Neural cell (in vitro differentiated cells): ENCODE data around the gene PDE8B. TPM values are rescaled to one million over a fixed set of nuclear protein-coding genes. Genes with fewer than 3 reads are reported as not detected.

ENCODE experiments used
- H2AFZ ChIP-seq: fragments of 200-600, 300-800 bp; sonication (generic), shearing (Covaris generic); 2 replicates; pipeline ENCODE4 v1.6.0; 2014; ENCODE audit warnings: low read depth, mild to moderate bottlenecking, antibody characterized with exemption, low read length, moderate library complexity
- H3F3A ChIP-seq: fragments of 200-600 bp; shearing (Covaris generic); 2 replicates; pipeline ENCODE4 v1.6.1; 2016; ENCODE audit warnings: mild to moderate bottlenecking, moderate library complexity, mixed read lengths, antibody characterized with exemption, low read length; ENCODE audit not compliant: insufficient read depth, poor library complexity, severe bottlenecking
- H3K27ac ChIP-seq: fragments of 200-600, 300-800 bp; sonication (generic), shearing (Covaris generic); 2 replicates; pipeline ENCODE4 v1.5.1; 2014; ENCODE audit warnings: mild to moderate bottlenecking, low read length, moderate library complexity
- H3K27me3 ChIP-seq: fragments of 300-800, 200-600 bp; sonication (generic), shearing (Covaris generic); 2 replicates; pipeline ENCODE4 v1.6.0; 2014; ENCODE audit warnings: mild to moderate bottlenecking, low read depth, low read length, moderate library complexity; ENCODE audit not compliant: insufficient read depth
- H3K36me3 ChIP-seq: fragments of 300-800, 200-600 bp; sonication (generic), shearing (Covaris generic); 2 replicates; pipeline ENCODE4 v1.5.1; 2014; ENCODE audit warnings: mild to moderate bottlenecking, antibody characterized with exemption, low read length, moderate library complexity; ENCODE audit not compliant: insufficient read depth
- H3K4me2 ChIP-seq: fragments of 300-800, 200-600 bp; sonication (generic), shearing (Covaris generic); 2 replicates; pipeline ENCODE4 v1.6.0; 2014; ENCODE audit warnings: mild to moderate bottlenecking, low read length
- H3K4me3 ChIP-seq: fragments of 300-800, 200-600 bp; sonication (generic), shearing (Covaris generic); 2 replicates; pipeline ENCODE4 v1.5.1; 2014; ENCODE audit warnings: mild to moderate bottlenecking, low read length, moderate library complexity
- H3K79me2 ChIP-seq: fragments of 200-600 bp; shearing (Covaris generic); replicated peaks from 2 replicates; pipeline ENCODE4 v1.6.0; 2014; ENCODE audit warnings: mild to moderate bottlenecking, low read length, moderate library complexity; ENCODE audit not compliant: insufficient read depth
- H3K9ac ChIP-seq: fragments of 300-800, 200-600 bp; sonication (generic), shearing (Covaris generic); 2 replicates; pipeline ENCODE4 v1.6.1; 2016; ENCODE audit warnings: mild to moderate bottlenecking, low read length, mixed read lengths
- H3K9me2 ChIP-seq: fragments of 200-600 bp; shearing (Covaris generic); 2 replicates; pipeline ENCODE4 v1.6.1; 2016; ENCODE audit warnings: mild to moderate bottlenecking, low read length, mixed read lengths; ENCODE audit not compliant: insufficient read depth
- H3K9me3 ChIP-seq: fragments of 200-600, 300-800 bp; sonication (generic), shearing (Covaris generic); 2 replicates; pipeline ENCODE4 v1.6.1; 2016; ENCODE audit warnings: mild to moderate bottlenecking, mixed run types, low read length, moderate library complexity, mixed read lengths
- H4K20me1 ChIP-seq: fragments of 200-600 bp; shearing (Covaris generic); 2 replicates; pipeline ENCODE4 v1.6.1; 2016; ENCODE audit warnings: mild to moderate bottlenecking, mixed run types; ENCODE audit not compliant: insufficient read depth
- CTCF ChIP-seq: fragments of 450-650 bp; IDR thresholded peaks from 2 replicates; pipeline ENCODE4 v1.5.1; 2014; ENCODE audit warnings: antibody characterized with exemption, mild to moderate bottlenecking, moderate library complexity; ENCODE audit not compliant: poor library complexity, severe bottlenecking
- EP300 ChIP-seq: fragments of 450-650 bp; conservative IDR thresholded peaks from 2 replicates; pipeline ENCODE4 v1.6.1; 2014; ENCODE audit warnings: antibody characterized with exemption, mild to moderate bottlenecking, moderate library complexity; ENCODE audit not compliant: poor library complexity, severe bottlenecking
- EZH2 ChIP-seq: fragments of 200-600, 300-800 bp; shearing (Covaris generic), sonication (generic); IDR thresholded peaks from 2 replicates; pipeline ENCODE4 v1.6.1; 2014; ENCODE audit warnings: antibody characterized with exemption, low read length, borderline replicate concordance, mild to moderate bottlenecking; ENCODE audit not compliant: insufficient read depth, poor library complexity, severe bottlenecking
- MXI1 ChIP-seq: fragments of 450-650 bp; conservative IDR thresholded peaks from 2 replicates; pipeline ENCODE4 v1.6.1; 2014; ENCODE audit warnings: antibody characterized with exemption, mild to moderate bottlenecking; ENCODE audit not compliant: poor library complexity, severe bottlenecking
- POLR2AphosphoS5 ChIP-seq: IDR thresholded peaks from 2 replicates; pipeline ENCODE4 v1.6.1; 2012
- RAD21 ChIP-seq: fragments of 450-650 bp; conservative IDR thresholded peaks from 2 replicates; pipeline ENCODE4 v1.6.1; 2014; ENCODE audit warnings: antibody characterized with exemption, mild to moderate bottlenecking, moderate library complexity
- REST ChIP-seq: IDR thresholded peaks from 2 replicates; pipeline ENCODE4 v1.6.1; 2012; ENCODE audit warnings: borderline replicate concordance
- SMC3 ChIP-seq: fragments of 450-650 bp; conservative IDR thresholded peaks from 2 replicates; pipeline ENCODE4 v1.6.1; 2014; ENCODE audit warnings: antibody characterized with exemption, mild to moderate bottlenecking, moderate library complexity; ENCODE audit not compliant: poor library complexity
- TAF1 ChIP-seq: IDR thresholded peaks from 2 replicates; pipeline ENCODE4 v1.6.1; 2012; ENCODE audit warnings: low read depth
- polyA plus RNA-seq: library from polyadenylated mRNA; depleted of rRNA; stranded (reverse); fragments of >200 nt; gene quantifications from 2 replicates; pipeline ENCODE4 v1.2.3, GENCODE V29; 2014

PDE8B gene
- polyA plus RNA-seq, 1 donor from 2014 or later = 0.22 TPM

DNA sequence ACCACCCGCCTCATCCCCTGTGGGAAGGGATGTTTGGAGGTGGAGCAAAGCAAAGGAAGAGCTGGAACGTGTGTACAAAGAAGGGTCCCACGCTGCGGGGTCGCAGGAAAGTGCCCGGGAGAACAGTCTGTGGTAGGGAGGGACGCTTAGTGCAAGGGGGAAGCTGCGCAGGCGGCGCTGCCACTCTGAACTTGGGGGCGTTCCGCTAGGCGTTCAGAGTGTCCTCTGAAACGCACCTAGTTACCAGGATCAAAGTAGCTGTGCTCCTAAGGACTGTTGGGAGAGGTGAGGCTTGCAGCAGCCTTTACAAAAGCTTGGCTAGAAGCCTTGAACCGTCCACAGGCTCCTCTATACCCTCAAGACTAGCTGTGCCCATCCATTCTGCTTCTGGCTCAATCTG is 29.3 kb upstream of the PDE8B start:
- H3K4me2 ChIP-seq = no peak overlapping the region
- H3K4me3 ChIP-seq = no peak overlapping the region
- H2AFZ ChIP-seq = no peak overlapping the region

GRCh38 chr5:77181596-77182304 is 28.7 kb upstream of the PDE8B start:
- no peaks in the 10 kb centered on the region for H3K9me3 ChIP-seq
- H3K27ac ChIP-seq = no peak overlapping the region
- H2AFZ ChIP-seq = no peak overlapping the region
- no peaks in the 10 kb centered on the region for H3F3A ChIP-seq
- H3K79me2 ChIP-seq = no peaks in the 10 kb centered on the region
- H4K20me1 ChIP-seq = no peaks in the 10 kb centered on the region
- peaks cover 35% of the 10 kb centered on the region for H3K27me3 ChIP-seq
- no peaks in the 10 kb centered on the region for H3K9me2 ChIP-seq
- H3K4me2 ChIP-seq = no peak overlapping the region
- no peaks in the 10 kb centered on the region for H3K36me3 ChIP-seq
- TF ChIP-seq CTCF (no peak), TAF1 (no peak), SMC3 (no peak), RAD21 (no peak), EZH2 (no peak), POLR2AphosphoS5 (no peak), MXI1 (no peak)
- H3K9ac ChIP-seq = no peak overlapping the region
- no peak overlapping the region for H3K4me3 ChIP-seq

More for the DNA sequence above, 29.3 kb upstream of the PDE8B start:
- Histone ChIP-seq H3K9me2 (no peaks in the 10 kb centered on the region), H3K79me2 (no peaks in the 10 kb centered on the region), H3K27ac (no peak overlapping the region), H4K20me1 (no peaks in the 10 kb centered on the region), H3K27me3 (peaks cover 35% of the 10 kb centered on the region), H3K9me3 (no peaks in the 10 kb centered on the region), H3K9ac (no peak overlapping the region), H3F3A (no peaks in the 10 kb centered on the region), H3K36me3 (no peaks in the 10 kb centered on the region)
- no peak for TF ChIP-seq CTCF
- no peak for TF ChIP-seq TAF1
- TF ChIP-seq REST = no peak
- TF ChIP-seq EP300 = no peak
- no peak for TF ChIP-seq SMC3
